ENCODE measurements around the gene TSPEAR.

TSPEAR gene

DNA sequence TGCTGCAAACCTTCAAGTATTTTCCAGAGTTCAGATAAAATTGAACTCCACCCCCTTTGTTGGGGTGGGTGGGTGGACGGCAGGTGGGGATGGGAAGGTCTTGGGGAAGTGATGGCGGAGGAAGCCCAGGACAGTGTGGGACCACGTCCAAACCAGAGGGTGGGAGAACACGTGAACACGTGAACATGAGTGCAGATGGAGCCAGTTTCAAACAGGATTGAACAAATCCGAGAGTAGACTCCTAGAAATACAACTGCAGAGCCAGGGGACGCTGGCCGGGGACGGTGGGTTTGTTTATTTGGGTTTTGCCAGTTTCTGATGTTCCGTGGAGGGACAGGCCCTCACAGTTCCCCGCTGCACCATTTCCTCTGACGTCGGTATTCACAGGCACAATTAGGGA lies 163.0 kb downstream of the TSPEAR start:
- Mint-ChIP-seq H3K36me3 (ENCODE audit: low read depth) (peaks cover 20% of the 10 kb centered on the region), H3K4me1 (ENCODE audit: low read depth) (peaks cover 11% of the 10 kb centered on the region), H3K4me3 (no peak overlapping the region), H3K9me3 (peaks cover 27% of the 10 kb centered on the region), H3K27me3 (ENCODE audit: low read depth) (peaks cover 2% of the 10 kb centered on the region), H3K27ac (no peak overlapping the region)
- DNase-seq (ENCODE audit: low spot score) = no peak

DNA sequence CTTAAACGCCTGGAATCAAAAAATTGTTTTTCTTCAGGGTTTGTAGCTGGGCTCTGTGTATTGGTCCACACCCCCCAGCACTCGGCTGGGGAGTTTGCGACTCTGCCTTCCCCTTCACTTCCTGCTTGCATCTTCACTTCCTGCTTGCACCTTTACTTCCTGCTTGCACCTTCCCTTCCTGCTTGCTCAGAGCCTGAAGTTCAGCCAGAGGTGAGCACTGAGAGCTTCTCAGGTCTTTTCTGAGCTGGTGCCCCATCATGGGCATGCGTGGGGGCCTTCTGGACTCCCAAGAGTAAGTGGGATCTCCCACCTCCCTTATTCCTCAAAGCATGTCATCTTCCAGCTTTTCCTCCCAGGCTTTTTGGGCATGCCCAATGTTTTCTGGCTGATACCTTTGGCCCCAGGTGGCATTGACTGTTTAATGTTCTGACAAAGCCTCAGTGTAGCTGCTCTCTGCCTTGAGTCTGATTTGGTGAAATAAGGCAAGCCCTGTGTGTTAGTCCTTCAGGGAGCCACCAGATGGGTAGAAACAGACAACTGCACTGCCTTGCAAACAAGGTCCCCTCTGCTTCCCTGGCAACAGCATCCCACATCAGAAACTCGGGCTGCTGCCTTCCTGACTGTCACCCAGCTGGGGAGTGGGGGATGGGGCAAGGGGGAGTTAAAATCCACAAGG lies 163.6 kb downstream of the TSPEAR start:
- no peak for DNase-seq (ENCODE audit: low spot score)
- H3K27ac Mint-ChIP-seq = peak overlapping the region; percentile 76
- H3K4me1 Mint-ChIP-seq (ENCODE audit: low read depth) = peaks cover 11% of the 10 kb centered on the region
- H3K4me3 Mint-ChIP-seq = peak overlapping the region; percentile 48
- H3K36me3 Mint-ChIP-seq (ENCODE audit: low read depth) = peaks cover 20% of the 10 kb centered on the region
- H3K9me3 Mint-ChIP-seq = peaks cover 27% of the 10 kb centered on the region
- H3K27me3 Mint-ChIP-seq (ENCODE audit: low read depth) = no peaks in the 10 kb centered on the region

DNA sequence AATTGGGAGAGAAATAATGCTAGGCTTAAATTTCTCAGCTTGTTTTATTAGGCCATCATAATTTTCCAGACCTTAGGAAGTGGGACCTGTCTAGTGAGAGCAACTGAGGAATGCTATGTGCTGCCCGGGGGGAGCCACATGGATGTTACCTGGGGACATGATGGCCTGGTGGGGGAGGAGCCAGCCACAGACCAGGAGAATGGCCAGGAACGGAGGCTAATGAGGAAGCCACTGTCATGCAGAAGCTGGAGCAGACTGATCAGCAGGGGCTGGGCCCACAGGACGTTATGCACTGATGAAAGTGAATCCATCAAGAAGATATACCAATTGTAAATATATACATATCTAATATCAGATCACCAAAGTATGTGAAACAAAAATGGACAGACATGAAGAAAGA lies 166.8 kb downstream of the TSPEAR start:
- Mint-ChIP-seq H3K27me3 (ENCODE audit: low read depth) (no peaks in the 10 kb centered on the region), H3K27ac (no peak overlapping the region), H3K9me3 (peaks cover 32% of the 10 kb centered on the region), H3K4me1 (ENCODE audit: low read depth) (peaks cover 11% of the 10 kb centered on the region), H3K36me3 (ENCODE audit: low read depth) (peaks cover 20% of the 10 kb centered on the region), H3K4me3 (no peak overlapping the region)
- no peak for DNase-seq (ENCODE audit: low spot score)

DNA sequence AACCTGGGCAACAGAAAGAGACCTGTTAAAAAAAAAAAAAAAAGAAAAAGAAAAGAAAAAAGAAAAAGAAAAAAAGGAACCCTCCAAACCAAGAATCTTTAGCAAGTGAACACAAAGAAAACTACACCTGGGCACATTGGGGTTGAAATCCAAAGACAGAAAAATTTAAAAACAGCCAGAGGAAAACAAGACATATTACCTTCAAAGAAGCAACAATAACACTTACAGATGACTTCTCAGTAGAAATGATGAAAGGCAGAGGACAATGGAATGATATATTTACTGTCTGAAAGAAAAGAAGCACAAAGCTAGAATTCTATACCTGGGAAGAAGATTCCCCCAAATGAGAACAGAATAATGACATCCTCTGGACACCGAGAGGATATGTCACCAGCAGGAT lies 168.7 kb downstream of the TSPEAR start:
- peaks cover 23% of the 10 kb centered on the region for H3K9me3 Mint-ChIP-seq
- H3K27ac Mint-ChIP-seq = no peak overlapping the region
- H3K36me3 Mint-ChIP-seq (ENCODE audit: low read depth) = peaks cover 16% of the 10 kb centered on the region
- no peaks in the 10 kb centered on the region for H3K27me3 Mint-ChIP-seq (ENCODE audit: low read depth)
- no peak overlapping the region for H3K4me3 Mint-ChIP-seq
- H3K4me1 Mint-ChIP-seq (ENCODE audit: low read depth) = peaks cover 7% of the 10 kb centered on the region
- DNase-seq (ENCODE audit: low spot score) = no peak

DNA sequence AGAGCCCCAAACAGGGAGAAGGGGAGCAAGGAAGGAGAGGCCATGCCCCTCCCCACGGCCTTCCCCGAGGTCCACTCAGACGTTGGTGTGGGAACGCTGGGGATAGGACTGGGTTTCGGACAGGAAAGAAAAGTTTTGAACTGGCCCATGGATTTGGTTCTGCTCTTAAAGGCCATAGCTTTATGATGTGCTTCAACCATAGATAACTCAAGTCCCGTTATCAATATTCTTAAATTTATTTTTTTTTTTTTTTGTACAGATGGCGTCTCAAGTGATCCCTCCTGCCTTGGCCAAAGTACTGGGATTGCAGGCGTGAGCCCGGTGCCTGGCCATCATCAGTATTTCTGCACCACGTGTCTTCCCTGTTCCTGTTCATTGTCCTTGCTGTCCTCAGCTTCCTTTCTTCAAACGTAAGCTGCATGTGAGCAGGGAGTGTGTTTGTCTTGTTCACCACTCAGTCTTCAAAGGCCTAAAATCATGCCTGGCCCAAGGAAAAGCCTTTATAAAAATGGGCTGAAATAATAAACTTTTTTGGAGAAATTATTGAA lies 170.6 kb downstream of the TSPEAR start:
- Mint-ChIP-seq H3K9me3 (peaks cover 10% of the 10 kb centered on the region), H3K27me3 (ENCODE audit: low read depth) (no peaks in the 10 kb centered on the region), H3K27ac (no peak overlapping the region), H3K4me3 (no peak overlapping the region), H3K4me1 (ENCODE audit: low read depth) (no peaks in the 10 kb centered on the region), H3K36me3 (ENCODE audit: low read depth) (peaks cover 4% of the 10 kb centered on the region)
- DNase-seq (ENCODE audit: low spot score) = no peak

DNA sequence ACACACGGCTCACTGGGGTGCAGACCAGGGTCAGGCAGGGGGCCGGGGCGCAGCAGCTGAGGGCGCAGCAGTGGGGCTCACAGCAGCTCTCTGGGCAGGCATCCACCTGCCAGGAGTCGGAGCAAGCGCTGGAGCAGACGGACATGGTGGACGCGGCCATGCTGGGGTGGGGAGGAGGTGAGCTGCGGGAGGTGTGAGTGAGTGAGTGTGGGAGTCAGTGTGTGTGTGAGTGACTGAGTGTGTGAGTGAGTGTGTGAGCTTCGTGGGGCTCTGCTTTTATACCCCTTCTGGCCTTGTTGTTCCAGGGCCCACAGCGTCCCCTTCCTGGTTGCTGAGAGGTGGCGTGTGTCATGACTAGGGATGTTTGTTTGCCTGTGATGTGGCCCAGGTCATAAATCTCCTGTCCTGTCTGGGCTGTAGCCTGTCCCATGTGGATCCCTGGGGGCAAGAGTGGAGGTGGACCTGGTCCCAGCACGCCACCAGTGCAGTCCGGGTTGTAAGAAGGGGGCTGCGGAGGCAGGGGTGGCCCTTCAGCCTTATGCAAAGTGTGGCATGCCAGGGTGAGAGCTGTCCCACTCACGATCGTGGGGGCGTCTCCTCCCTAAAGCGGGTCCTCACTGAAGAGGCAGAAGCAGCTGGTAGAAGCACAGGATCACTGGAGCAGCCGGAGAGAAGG lies 171.2 kb downstream of the TSPEAR start, which contains the start of gene KRTAP10-1:
Gene KRTAP10-1 (minus strand): TSS at position 205 of the 676 bp plus-strand sequence. CDS start 45 bp downstream, at position 160.
- Mint-ChIP-seq H3K27me3 (ENCODE audit: low read depth) (no peaks in the 10 kb centered on the region), H3K9me3 (peaks cover 5% of the 10 kb centered on the region), H3K4me3 (no peak within 1 kb of the TSS), H3K27ac (no peak within 1 kb of the TSS), H3K36me3 (ENCODE audit: low read depth) (no peaks in the 10 kb centered on the region), H3K4me1 (ENCODE audit: low read depth) (no peaks in the 10 kb centered on the region)
- no peak for DNase-seq (ENCODE audit: low spot score)

DNA sequence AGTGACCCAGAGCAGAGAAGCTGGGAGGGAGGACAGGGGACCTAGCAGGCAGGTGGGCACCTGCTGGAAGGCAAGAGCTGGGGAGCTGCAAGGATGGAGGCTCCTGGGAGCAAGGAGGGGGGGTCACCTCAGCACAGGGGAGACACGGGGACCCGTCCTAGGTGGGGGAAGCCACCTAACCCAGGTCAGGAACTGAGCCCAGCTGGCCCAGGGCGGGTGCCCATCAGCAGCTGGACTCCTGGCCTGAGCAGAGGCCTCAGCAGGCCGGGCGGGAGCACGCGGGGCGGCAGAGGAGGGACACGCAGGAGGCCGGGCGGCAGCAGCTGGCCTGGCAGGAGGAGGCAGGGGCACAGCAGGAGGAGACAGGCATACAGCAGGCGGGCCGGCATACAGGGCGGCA lies 172.3 kb downstream of the TSPEAR start:
- Mint-ChIP-seq H3K27me3 (ENCODE audit: low read depth) (no peaks in the 10 kb centered on the region), H3K4me3 (no peak overlapping the region), H3K36me3 (ENCODE audit: low read depth) (no peaks in the 10 kb centered on the region), H3K9me3 (peaks cover 5% of the 10 kb centered on the region), H3K27ac (no peak overlapping the region), H3K4me1 (ENCODE audit: low read depth) (no peaks in the 10 kb centered on the region)
- DNase-seq (ENCODE audit: low spot score) = no peak

DNA sequence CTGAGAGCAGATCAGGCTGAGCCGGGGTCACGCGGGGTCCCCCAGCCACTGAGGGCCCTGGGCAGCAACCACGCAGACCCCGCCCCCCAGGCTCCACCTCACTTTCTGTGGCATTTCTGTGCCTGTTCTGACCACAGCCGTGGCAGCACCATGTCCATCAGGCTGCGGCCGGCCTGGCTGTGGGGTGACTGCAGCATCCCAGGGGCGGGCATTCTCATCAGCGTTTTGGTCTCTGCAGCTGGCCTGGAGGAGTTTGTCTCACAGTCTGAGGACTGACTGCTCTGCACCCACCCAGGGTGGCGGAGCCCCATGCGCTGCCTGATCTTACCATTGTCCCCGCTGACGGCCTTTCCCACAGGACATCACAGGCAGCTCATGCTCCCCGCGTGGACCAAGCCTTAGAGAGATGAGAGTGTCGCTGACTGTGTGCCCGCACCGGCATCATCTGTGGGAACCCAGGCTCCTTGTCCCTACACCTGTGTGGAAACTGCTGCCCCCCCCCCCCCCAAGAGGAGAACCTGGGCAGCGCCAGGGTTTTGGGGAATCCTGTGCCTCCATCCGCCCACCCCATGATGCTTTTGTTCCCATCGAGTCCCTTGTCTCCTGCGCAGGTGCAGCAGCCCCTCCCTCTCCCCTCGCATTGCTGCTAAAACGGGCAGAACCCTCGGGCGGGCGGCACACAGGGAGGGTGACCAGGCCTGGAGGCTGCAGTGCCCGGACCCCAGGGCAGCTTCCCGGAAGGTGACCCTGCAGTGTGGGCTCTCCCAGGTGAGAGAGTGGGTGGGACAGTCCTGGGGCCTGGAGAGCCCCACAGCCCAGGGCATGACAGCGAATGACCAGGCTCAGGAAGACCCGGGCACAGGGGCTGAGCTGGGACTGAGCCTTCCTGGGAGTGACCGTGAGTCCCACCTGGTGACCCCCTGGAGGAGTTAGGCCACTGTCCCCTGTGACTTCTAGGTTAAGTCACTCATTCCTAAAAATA lies 173.2 kb downstream of the TSPEAR start:
- no peaks in the 10 kb centered on the region for H3K36me3 Mint-ChIP-seq (ENCODE audit: low read depth)
- no peaks in the 10 kb centered on the region for H3K27me3 Mint-ChIP-seq (ENCODE audit: low read depth)
- H3K4me3 Mint-ChIP-seq = no peak overlapping the region
- DNase-seq (ENCODE audit: low spot score) = no peak
- peaks cover 5% of the 10 kb centered on the region for H3K9me3 Mint-ChIP-seq
- H3K27ac Mint-ChIP-seq = no peak overlapping the region
- H3K4me1 Mint-ChIP-seq (ENCODE audit: low read depth) = no peaks in the 10 kb centered on the region

DNA sequence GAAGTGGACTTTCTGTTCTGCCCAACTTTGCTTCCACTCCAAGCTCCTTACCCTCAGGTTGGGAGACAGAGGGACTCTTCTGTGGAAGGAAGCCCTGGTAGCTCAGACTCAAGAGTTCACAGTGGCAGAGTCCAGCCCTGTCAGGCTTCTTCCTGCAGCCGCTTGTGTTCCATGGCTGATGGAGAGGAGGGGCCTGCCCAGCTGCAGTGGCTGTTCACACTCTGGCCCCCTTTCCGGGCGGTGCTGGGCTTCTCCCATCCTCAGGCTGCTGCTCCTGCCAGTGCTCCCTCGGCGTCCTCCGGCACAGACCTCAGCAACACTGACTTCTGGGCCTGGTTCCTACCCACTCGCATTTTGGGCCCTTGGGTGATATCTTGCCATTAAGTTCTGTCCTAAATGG lies 175.4 kb downstream of the TSPEAR start:
- no peak for DNase-seq (ENCODE audit: low spot score)
- Mint-ChIP-seq H3K4me1 (ENCODE audit: low read depth) (no peaks in the 10 kb centered on the region), H3K4me3 (no peak overlapping the region), H3K9me3 (peaks cover under 1% of the 10 kb centered on the region), H3K27me3 (ENCODE audit: low read depth) (no peaks in the 10 kb centered on the region), H3K27ac (no peak overlapping the region), H3K36me3 (ENCODE audit: low read depth) (no peaks in the 10 kb centered on the region)

DNA sequence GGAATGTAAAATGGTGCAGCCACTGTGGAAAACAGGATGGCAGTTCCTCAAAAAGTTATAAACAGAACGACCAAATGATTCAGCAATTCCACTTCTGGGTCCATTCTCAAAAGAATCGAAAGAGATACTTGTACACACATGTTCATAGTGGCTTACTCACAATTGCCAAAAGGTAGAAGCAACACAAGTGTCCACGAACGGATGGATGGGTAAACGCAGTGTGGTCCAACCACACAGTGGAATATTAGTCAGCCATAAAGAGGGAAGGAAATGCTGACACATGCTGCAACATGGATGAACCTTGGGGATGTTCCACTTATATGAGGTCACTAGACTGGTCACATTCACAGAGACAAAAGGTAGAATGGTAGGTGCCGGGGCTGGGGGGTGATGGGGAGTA lies 176.7 kb downstream of the TSPEAR start:
- H3K27me3 Mint-ChIP-seq (ENCODE audit: low read depth) = no peaks in the 10 kb centered on the region
- H3K9me3 Mint-ChIP-seq = no peaks in the 10 kb centered on the region

DNA sequence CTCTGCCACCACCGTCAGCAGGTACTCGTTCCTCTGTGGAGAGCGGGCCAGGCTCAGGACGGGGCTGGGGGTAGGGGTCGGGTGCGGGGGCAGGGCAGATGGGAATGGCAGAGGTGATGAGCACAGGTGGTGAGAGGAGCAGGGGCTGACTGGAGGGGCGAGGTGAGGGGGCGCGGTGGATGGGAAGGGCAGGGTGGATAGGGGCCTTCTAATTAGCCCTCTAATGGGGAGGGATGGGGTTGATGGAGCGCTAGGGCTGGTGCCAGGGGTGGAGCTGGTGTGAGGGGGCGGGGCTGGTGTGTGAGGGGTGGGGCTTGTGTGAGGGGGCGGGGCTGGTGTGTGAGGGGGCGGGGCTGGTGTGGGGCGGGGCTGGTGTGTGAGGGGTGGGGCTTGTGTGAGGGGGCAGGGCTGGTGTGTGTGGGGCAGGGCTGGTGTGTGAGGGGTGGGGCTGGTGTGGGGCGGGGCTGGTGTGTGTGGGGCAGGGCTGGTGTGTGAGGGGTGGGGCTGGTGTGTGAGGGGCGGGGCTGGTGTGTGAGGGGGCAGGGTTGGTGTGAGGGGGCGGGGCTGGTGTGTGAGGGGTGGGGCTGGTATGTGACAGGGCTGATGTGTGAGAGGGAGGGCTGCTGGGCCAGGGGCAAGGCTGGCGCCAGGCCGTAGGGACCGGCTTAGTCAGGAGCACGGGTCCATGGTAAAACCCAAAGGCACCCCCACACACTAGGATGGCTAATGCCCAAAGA lies 177.3 kb downstream of the TSPEAR start:
- H3K4me1 Mint-ChIP-seq (ENCODE audit: low read depth) = no peaks in the 10 kb centered on the region
- H3K27ac Mint-ChIP-seq = no peak overlapping the region
- DNase-seq (ENCODE audit: low spot score) = no peak
- no peak overlapping the region for H3K4me3 Mint-ChIP-seq
- H3K36me3 Mint-ChIP-seq (ENCODE audit: low read depth) = no peaks in the 10 kb centered on the region
- H3K9me3 Mint-ChIP-seq = no peaks in the 10 kb centered on the region
- no peaks in the 10 kb centered on the region for H3K27me3 Mint-ChIP-seq (ENCODE audit: low read depth)

More for the DNA sequence above, 176.7 kb downstream of the TSPEAR start:
- Mint-ChIP-seq H3K27ac (no peak overlapping the region), H3K4me3 (no peak overlapping the region), H3K36me3 (ENCODE audit: low read depth) (no peaks in the 10 kb centered on the region), H3K4me1 (ENCODE audit: low read depth) (no peaks in the 10 kb centered on the region)
- no peak for DNase-seq (ENCODE audit: low spot score)

DNA sequence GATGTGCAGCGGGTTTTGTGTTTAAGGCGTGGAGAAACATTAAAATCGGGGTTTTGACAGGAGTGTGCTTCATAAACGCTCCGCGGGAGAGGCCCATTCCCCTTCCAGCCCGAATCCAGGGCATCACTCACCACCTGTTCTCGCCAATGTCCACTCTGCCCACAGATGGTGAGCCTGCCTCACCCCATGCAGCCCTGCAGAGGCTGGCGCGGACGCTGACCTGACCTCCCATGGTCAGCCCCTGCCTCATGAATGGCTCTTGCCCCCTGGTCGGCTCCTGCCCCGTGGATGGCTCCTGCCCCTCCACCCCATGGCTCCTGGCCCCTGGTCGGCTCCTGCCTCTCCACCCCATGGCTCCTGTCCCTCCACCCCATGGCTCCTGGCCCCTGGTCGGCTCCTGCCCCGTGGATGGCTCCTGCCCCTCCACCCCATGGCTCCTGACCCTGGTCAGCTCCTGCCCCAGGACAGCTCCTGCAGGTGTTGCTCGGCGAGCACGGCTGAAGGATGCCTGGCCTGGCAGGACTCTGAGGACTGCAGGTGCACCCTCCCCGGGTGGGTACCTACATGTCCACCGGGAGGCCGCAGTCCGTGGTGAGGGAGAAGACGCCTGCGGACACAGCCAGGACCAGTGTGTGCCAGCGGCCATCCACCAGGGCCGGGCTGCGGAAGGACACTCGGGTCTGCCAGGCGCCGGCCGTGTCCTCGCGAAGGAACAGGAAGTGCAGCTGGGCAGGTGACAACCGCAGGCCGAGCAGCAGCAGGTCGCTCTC lies 178.1 kb downstream of the TSPEAR start:
- DNase-seq (ENCODE audit: low spot score) = no peak
- no peaks in the 10 kb centered on the region for H3K4me1 Mint-ChIP-seq (ENCODE audit: low read depth)
- H3K4me3 Mint-ChIP-seq = no peak overlapping the region
- H3K27ac Mint-ChIP-seq = no peak overlapping the region
- H3K9me3 Mint-ChIP-seq = no peaks in the 10 kb centered on the region
- H3K27me3 Mint-ChIP-seq (ENCODE audit: low read depth) = no peaks in the 10 kb centered on the region
- H3K36me3 Mint-ChIP-seq (ENCODE audit: low read depth) = no peaks in the 10 kb centered on the region

DNA sequence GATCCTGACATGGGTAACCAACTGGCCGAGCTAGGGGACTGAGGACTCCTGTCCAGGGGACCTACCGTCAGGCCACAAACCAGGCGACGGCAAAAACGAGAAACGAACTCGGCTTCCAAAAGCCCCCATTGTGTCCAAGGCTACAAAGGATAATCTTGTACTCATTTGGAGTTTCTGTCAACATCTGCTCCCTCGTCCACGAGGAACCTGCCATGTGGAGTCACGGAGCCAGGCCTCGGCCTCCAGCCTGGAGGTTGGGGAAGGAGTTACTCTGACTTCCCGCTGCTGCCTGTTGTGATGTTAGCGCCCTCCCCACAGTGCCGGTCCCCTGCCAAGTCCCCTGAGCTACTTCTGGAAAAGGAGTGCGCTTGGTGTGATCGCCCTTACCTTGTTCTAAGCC lies 178.7 kb downstream of the TSPEAR start:
- H3K4me1 Mint-ChIP-seq (ENCODE audit: low read depth) = no peaks in the 10 kb centered on the region
- no peak for DNase-seq (ENCODE audit: low spot score)

More for the DNA sequence above, 178.7 kb downstream of the TSPEAR start:
- Mint-ChIP-seq H3K27ac (no peak overlapping the region), H3K27me3 (ENCODE audit: low read depth) (no peaks in the 10 kb centered on the region), H3K9me3 (no peaks in the 10 kb centered on the region), H3K4me3 (no peak overlapping the region), H3K36me3 (ENCODE audit: low read depth) (no peaks in the 10 kb centered on the region)

All from T-helper 2 cell treated with Interferon-gamma antibody and Interleukin-4, amounts not matched to agents 5 μg/mL and 100 μg/mL, for 36 hours (primary cell).